GM19328 (cell line): ENCODE results near the gene RNF166.

Experiments used
- ATAC-seq: cut with Tn5 transposase; IDR thresholded peaks from one replicate; pipeline ENCODE4 v1.9.1; 2021; ENCODE audit warnings: mild to moderate bottlenecking, moderate library complexity; ENCODE audit not compliant: unreplicated experiment

The RNF166 gene

DNA sequence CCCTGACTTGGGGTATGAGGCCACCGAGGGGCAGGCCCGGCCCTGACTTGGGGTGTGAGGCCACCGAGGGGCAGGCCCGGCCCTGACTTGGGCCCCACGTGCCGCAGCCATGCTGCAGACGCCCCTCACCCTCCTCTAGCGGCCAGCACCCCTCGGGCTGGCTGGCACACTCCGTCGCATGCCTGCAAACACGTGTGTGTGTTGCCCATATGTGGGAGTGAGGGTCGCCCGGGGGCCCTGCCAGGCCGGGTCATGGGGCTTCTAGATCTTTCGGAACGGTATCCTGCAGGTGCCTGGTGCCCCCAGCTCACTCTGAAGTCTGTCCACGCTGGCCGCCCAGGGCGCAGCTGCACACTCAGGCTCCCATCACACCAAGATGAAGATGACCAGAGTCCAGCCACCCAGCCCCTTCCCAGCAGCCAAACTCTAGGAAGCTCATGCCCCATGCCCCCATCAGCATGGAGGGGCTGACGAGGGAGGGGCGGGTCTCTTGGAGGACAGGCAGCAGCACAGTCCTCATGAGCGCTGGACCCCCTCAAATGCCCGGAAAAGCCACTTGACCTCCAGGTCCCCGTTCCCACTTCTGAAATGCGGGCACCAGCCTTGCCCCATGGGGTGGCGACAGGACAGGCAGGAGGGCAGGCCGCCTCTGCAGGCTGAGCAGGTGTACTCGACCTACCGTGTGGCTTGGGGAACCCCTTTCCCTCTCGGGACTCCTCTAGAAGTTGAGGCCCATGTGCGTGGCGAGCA is 33.9 kb upstream of the RNF166 start:
- ATAC-seq, result no peak

DNA sequence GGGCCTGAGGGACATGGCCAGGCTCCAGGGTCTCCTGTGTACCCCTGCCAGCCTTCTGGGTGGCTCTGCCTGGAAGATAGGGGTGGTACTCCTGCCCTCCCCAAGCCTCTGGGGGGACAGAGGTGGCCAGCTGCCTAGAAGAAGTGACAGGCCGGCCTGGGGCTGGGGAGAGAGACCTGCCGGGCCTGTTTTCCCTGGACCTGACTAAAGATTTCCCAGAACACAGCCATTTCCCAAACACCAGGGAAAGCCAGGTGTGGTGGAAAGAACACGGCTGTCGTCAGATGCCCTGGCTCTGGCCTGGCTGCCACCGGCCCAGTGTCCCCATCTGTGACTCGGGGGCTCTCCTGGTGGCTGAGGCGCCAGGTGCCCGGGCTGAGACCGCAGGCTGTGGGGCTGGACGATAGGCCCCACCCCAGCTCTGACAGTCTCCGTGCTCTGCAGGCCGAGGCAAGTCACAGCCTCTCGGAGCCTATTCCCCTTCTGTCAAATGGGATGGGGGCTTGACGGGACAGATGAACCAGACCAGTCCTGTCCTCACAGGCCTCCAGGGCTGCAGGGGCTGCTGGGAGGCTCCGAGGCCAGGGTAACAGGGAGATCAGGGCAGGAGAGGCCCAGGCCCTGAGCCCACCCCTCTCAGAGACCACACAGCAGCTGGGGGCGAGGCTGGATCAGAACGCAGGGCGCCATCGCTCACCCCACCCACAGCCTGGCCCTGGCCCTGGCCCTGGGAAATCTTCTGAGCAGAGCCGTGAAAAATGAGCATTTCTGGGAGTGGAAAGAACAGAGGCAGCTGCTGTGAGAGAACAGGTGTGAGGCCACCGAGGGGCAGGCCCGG is 33.1 kb upstream of the RNF166 start:
- no peak for ATAC-seq

DNA sequence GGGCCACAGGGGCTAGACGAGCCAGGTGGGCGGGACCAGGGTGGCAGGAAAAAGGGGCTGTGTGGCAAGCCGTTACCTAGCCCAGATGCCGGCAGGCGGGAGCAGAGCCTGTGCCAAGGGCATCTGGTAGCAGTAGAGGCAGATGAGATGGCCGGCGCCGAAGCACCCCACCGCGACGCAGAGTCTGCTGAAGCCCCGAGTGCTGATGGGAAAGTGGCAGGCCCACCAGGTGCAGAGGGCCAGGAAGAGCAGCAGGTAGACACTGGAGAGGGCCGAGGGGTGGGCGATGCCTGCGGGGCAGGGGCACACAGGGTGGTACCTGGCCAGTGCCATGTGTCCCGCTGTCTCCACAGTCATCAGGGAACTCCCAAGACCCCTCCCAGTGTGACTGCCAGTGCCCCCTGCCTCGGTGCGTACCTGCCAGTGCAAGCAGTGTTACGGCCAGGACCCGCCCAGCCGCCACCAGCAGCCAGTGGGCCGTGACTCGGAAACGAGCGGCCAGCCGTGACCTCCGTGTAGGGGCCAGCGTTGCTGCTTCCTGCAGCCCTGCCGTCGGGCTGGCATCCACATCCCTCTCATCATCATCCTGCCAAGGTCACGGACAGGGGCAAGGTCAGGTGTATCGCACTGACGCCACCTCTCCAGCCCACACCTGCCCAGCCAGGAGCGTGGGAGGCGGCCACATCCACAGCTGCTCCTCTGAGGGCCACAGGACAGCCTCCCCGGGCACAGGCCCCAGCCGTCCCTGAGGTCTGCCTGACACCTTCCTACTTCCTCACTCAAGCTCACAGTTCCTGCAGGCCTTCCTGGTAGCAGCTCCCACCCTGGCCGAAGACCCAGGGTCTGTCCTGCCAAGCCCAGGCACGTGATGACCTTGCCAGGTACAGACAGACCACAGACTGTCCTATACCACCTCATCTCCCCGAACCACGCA is 32.2 kb upstream of the RNF166 start:
- ATAC-seq, result no peak

DNA sequence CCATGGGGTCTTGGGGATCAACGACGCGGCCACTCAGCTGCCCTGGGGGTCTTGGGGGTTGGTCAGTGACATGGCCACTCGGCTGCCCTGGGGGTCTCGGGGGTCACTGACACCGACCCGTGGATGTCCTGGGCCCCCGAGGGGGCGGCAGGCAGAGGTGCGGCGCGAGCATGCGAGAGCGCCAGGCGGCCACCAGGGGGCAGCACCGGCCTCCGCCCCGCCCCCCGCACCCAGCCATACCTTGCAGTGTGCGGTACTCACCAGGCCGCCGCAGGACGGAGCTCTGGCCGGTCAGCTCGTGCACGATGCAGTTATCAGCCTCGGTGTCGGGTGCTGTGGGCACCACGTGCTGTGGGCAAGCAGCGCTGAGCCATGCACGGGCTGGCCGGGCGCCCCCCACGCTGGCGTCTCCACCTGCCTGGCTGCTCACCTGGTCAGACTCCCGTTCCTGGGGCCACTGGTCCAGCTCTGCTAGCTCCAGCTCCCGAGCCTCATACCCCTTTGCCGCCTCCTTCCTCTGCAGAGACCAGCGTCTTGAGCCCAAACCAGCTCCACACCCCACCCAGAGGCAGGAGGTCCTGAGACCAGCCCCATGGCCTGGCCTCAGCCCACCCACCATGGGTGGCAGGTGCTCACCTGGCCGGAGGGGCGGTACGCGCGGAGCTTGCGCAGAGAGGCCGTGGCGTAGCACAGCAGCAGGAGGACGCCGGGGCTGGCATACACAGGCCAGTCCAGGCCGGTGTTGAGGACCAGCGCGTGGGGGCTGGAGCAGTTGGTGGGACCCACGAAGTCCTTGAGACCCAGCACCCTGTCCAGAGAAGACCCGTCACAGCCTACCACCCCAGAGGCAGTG is 31.3 kb upstream of the RNF166 start:
- ATAC-seq, result no peak

DNA sequence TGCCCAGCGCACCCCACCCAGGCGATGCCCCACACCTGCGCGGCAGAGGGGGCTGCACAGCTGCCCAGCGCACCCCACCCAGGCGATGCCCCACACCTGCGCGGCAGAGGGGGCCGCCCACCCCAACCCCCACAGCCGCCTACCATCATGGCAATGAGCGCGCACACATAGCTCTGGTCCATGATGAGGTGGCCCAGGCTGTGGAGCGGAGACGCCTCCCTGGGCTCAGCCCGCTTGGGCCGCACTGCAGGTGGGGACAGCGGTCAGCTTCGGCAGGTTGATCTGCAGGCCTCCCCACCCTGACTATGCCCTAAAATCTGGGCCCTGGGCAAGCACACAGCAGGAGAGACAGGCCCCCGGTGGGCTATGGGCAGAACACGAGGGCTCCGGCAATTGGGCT is 30.3 kb upstream of the RNF166 start:
- no peak for ATAC-seq

DNA sequence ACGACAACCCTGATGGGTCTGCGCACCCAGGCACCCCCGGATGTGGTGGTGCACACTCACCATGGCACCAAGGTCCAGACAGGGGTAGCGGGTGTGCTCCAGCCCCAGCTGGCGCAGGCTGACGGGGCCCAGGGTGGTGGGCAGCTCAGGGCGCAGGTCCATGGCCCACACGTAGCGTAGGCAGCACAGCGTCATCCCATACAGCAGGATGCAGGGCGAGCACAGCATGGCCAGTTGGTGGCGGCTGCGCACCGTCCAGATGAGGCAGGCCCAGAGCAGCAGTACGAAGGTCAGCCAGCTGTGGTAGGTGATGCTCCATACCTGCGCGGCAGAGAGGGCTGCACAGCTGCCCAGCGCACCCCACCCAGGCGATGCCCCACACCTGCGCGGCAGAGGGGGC is 29.9 kb upstream of the RNF166 start:
- no peak for ATAC-seq

DNA sequence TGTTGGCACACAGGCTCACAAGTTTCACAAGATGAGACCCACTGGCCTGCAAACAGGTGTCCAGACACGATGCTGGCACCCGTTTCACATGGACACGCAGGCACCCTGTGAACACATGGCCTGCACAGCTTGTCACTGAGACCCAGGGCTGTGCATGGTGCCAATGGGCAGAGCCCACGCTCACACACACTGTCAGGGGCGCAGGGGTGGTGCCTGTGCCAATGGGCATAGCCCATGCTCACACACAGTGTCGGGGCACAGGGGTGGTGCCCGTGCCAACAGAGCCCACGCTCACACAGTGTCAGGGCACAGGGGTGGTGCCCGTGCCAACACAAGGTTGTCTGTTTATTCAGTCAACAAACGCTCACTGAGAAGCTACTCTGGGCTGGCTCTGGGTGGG is 29.4 kb upstream of the RNF166 start:
- ATAC-seq, result no peak

DNA sequence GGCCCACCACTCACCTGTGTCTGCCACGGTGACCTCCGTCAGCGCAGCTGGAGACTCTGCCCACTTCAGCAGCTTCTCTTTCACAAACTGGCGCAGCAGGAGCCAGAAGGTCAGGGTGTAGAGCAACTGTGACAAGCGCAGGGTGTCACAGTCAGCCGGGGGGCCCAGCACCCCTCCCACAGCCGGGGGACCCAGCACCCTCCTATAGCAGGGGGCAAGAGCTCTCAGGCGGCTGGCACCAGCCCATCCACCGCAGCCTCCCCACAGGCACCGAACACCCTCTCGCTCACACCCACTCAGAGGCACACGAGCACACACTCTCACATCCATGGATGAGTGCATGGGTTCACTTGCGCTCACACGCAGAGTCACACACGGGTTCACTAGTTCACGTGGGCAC is 28.9 kb upstream of the RNF166 start:
- no peak for ATAC-seq

DNA sequence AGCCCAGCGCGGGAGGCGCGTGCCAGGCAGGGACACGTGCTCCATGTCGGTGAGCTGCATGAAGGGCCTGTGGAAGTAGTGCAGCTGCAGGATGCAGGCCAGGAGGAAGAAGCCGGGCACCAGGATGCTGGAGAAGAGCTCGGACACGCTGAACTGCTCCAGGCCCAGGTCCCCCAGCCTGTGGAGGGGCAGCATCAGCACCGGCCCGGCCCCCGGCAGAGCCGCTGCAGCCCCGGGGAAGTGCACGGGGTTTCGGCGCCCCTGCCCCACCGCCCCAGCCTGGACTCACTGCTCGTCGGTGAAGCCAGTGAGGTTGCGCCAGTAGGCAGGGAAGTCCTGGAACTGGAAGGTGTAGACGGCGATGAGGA is 28.1 kb upstream of the RNF166 start:
- no peak for ATAC-seq

DNA sequence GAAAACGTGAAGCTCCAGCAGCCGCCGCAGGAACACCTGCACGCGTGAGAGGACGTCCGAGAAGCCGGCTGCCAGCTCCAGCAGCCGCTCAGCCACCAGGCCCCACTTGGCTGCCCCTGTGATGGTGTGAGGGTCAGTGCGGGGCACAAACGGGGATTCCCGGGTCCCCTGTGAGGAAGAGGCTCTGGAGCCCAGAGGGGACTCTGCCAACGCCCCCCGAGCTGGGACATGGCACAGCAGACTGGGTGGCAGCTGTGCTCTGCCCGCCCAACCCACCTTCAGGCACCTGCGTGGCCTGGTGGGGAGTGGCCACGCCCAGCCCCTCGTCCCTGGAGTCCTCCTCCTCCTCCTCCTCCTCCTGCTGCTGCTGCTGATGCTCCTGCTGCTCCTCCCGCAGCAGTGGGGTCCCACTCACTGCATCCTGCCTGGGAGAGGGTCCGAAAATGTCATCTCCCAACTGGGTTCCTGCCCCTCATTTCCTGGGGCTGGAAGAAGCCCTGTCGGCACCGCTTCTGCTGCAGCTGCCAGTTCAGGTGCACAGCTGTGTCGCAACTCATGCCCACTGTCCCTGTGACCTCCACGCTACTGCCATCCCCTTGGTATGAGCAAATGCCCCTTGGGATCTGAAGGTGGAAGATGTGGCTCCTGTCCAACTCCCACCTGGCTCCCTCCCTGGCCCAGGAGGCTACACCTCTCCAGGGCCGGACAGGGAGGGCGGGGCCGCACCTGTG is 27.6 kb upstream of the RNF166 start:
- ATAC-seq, result no peak

DNA sequence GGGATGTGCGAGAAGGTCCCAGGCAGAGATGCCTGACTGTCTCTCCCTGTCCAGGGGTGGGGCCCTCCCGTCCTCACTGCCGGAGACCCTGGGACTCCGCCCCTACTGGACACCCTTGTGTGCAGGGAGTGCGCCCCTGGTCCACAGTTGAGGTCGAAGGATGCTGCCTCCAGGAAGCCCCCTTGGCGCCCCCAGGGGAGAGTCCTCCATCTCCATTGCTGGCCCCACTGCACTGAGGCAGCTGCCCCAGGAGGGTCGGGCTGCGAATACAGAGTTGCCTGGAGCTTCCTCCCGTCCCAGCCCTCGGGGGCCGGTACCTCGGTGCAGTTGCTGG is 26.7 kb upstream of the RNF166 start:
- no peak for ATAC-seq

DNA sequence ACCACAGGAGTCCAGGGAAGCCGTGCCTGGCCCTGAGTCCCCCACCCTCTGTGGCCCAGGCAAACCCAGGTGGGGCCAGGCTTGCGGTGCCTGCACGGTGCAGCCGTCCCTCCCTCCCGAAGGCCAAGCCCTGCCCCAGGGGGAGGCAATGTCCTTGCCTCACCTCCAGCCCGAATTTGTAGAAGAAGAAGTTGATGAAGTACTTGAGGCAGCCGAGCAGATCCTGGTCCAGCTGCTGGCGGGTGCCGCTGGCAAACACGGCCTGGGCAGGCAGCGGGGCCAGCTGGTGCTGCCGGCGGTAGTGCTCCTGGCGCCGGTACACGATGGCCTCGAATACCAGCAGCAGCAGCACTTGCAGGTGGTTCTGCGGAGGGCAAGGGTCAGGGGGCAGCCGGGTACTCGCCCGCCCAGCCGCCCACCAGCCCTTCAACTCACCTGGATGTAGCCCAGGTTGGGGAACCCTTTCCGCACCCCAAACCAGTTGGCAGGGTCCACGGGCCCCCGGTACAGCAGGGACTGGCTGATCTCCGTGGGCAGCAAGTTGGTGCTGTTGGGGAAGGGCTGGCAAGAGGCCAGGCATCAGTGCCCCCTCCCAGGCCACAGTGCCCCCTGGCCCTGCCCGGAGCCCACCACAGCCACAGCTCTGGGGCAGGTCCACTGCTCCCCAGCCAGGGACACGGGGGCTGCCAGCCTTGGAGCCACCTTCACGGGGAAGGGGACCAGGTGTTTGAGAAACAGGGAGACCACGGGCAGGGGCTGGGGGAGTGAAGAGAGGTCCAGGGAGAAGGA is 26.2 kb upstream of the RNF166 start:
- no peak for ATAC-seq

DNA sequence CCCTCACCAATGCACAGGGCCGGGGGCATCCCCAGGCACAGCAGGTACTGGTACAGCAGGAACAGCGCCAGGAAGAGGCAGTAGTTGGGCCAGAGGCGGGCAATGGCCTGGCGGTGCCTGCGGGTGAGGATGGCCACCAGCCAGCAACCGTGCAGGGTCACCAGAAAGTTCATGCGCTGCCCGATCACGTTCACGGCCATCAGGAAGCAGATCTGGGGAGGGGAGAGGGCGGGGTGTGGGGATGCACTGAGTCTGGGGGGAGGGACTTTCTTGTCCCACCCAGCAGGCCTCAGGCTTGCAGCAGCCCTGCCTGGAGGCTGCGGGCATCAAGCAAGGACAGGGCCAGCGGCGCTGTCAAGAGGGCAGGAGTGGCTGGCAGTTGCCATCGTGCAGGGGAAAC is 25.5 kb upstream of the RNF166 start:
- no peak for ATAC-seq

DNA sequence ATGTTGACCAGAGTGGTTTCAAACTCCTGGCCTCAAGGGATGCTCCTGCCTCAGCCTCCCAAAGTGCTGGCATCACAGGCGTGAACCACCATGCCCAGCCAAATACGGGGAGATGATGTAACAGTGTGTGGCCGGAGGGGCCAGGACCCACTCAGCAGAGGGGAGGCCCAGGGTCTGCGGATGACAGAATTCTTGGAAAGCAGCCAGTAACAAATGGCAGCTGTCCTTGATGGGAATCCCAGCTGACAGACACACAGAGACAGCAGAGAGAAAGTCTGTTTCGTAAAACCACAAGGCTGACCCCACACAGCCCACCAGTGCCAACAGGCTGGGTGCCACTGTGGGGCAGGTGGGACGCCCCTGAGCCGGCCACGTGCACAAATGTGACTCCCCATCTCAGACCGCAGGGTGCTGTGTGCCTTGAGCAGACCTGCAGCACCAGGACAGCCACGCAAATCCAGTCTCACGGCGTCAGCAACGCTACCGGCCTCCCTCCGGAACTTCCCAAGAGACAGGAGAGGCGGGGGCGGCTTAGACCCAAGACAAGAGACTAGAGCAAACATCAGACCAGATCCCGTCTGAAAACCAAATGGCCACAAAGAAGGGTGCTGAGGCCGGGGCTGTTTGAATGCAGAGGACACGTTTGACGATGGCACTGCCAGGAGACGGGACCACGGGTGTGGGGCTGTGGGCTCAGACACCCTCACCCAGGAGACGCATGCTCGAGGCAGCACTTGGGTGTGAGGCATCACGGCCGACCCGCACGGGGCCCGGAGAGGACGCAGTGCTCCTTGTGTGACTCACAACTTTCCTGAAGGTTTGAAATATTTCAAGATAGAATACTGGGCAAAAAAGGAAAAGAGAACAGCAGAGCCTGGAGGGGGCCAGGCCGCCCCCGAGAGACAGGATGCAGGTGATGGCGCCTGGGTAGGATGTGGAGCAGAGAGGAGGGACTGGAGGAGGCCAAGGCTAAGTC is 24.7 kb upstream of the RNF166 start:
- ATAC-seq, result no peak

DNA sequence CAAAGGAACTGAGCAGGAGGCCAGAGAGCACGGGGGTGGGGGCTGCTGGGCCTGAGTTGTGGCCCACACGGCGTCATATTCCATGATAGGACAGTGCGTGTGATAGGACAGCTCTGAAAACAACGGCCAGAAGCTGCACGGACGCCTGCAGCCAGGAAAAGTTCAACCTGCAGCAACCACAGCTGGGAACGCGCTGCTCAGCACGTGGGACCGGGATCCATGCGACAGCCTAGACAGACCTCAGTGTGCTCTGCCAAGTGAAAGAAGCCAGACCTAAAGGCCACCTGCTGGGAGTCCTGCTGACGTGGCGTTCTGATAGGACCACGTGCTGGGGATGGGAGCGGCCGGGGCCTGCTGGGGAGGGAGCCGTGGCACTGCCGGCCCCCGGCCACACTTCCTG is 21.7 kb upstream of the RNF166 start:
- ATAC-seq, result no peak

DNA sequence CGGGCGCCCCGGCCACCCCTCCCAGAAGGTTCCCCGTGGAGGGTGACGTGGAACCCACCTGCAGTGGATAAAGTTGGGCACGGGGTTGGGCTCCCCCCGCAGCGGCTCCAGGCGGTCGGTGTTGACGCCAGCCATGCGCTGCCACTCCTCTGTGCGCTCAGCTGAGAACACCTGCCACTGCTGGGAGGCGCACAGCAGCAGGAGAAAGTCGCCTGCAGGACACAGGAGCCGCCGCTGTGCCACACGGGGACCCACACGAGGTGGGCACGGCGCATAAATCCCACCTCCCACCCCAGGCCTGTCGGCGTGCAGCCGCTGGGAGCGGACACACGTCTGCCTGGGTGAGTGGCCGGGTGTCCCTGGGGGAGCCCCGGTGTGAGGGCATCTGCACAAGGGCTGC is 20.8 kb upstream of the RNF166 start:
- no peak for ATAC-seq

DNA sequence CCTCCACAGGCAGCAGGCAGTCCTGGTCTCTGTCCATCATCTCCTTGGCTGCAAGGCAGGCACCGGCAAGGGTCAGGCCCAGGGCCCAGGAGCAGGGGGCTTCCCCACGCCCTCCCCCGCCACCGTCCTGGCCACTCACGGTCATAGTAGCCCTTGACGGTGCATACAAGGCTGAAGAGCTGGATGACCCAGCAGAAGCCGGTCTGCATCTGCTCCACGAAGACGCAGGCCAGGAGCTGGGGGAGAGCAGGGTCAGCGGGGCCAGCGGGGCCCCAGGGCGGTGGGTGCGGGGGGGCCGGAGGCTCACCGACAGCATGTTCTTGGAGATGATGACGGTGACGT is 20.2 kb upstream of the RNF166 start:
- no peak for ATAC-seq
